ENCODE results near the gene LDLRAD4.

Gene LDLRAD4

DNA sequence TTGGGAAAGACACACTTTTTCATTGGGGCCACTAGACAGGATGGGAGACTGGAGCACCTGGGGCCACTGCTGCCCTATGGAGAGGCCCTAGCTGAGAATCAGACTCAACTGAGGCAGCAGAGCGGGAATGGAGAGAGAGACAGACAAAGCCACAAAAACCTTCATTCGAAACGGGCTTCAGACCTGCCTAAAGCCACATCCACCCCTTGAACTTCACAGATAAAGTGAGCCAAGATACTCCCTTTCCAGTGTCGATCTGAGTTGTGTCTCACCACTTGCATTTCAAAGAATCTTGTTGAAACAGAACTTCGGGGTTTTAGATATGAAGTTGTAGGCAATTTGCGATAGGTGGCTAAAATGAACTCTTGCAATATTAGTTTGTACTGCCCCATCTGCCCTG, 11.3 kb upstream of the LDLRAD4 start:
- H3K9me3 ChIP-seq (ENCODE audit: low read depth, low read length): no peaks in the 10 kb centered on the region
- no peak for TF ChIP-seq POLR2AphosphoS5 (IDR thresholded peaks at IDR 0.05; ENCODE audit: borderline replicate concordance, low read depth, low read length)
- no peak for TF ChIP-seq EZH2 (IDR thresholded peaks at IDR 0.05)
- no peak for TF ChIP-seq FOXP2 (optimal IDR thresholded peaks at IDR 0.05; ENCODE audit: control extremely low read depth, extremely low read length, insufficient read depth)
- H3K36me3 ChIP-seq (ENCODE audit: insufficient read depth, low read length): no peaks in the 10 kb centered on the region
- H3K9ac ChIP-seq (ENCODE audit: insufficient read length): no peak overlapping the region
- H3K4me3 ChIP-seq: no peak overlapping the region
- no peak overlapping the region for H3K27ac ChIP-seq
- no peak for DNase-seq (ENCODE audit: low read depth, low spot score)

DNA sequence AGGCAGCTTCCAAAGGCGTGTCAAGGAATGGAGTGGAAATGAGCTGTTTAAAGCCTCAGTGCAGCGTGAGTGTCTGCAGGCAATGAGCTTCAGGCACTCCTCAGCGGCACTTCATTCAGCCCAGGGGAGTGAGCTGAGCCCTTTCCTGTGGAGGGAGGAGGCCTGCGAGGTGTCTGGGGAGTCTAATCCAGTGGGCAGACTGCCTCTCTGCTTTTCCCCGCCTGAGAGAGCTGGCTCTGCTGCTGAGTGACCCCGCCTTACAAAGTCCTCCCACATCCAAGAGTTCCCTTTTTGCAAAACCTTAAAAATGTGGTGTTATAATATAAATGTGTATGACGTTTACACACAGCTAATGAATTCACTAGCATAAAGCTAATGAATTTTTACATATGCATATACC, 7.0 kb upstream of the LDLRAD4 start:
- Histone ChIP-seq H3K9me3 (ENCODE audit: low read depth, low read length) (no peaks in the 10 kb centered on the region), H3K9ac (ENCODE audit: insufficient read length) (no peak overlapping the region), H3K27ac (no peak overlapping the region), H3K36me3 (ENCODE audit: insufficient read depth, low read length) (no peaks in the 10 kb centered on the region), H3K4me3 (no peak overlapping the region)
- TF ChIP-seq FOXP2 (optimal IDR thresholded peaks at IDR 0.05; ENCODE audit: control extremely low read depth, extremely low read length, insufficient read depth): no peak
- no peak for TF ChIP-seq EZH2 (IDR thresholded peaks at IDR 0.05)
- no peak for TF ChIP-seq POLR2AphosphoS5 (IDR thresholded peaks at IDR 0.05; ENCODE audit: borderline replicate concordance, low read depth, low read length)
- no peak for DNase-seq (ENCODE audit: low read depth, low spot score)

DNA sequence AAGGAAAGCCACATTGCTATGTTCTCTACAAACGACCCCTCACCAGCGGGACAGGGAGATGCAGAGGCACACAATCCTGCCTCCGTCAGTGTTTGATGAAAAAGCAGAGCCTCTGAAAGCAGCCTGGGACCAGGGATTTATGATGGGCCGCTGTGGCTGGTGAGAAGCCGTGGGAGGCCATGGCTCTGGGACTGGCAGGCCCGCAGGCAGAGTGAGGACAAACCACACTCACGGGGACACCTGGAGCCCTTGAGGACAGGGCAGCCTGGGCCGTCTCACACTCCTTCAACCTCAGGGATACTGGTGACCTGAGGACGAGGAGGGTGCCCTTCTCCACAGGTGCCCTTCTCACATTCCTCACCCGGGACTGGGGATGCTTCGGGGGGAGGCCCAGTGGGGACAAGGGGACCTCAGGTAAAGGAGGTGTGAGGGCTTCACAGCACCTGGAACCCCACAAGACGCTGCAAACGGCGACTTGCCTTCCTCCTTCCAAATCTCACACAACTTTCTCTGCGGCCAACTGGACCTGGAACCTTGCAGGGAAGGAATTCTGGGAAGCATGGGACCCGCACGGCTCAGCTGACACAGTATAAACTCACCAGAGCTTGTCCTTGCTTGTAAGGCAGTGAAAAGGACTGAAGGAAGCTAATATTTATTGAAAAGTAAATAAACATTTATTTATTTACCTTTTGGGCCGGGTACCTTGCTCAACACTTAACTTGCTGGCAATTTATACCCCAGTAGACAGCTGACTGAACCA, 5.3 kb upstream of the LDLRAD4 start:
- no peak overlapping the region for H3K27ac ChIP-seq
- DNase-seq (ENCODE audit: low read depth, low spot score): no peak
- H3K9me3 ChIP-seq (ENCODE audit: low read depth, low read length): no peaks in the 10 kb centered on the region
- no peak overlapping the region for H3K4me3 ChIP-seq
- H3K36me3 ChIP-seq (ENCODE audit: insufficient read depth, low read length): no peaks in the 10 kb centered on the region
- no peak for TF ChIP-seq EZH2 (IDR thresholded peaks at IDR 0.05)
- no peak for TF ChIP-seq FOXP2 (optimal IDR thresholded peaks at IDR 0.05; ENCODE audit: control extremely low read depth, extremely low read length, insufficient read depth)
- no peak overlapping the region for H3K9ac ChIP-seq (ENCODE audit: insufficient read length)

DNA sequence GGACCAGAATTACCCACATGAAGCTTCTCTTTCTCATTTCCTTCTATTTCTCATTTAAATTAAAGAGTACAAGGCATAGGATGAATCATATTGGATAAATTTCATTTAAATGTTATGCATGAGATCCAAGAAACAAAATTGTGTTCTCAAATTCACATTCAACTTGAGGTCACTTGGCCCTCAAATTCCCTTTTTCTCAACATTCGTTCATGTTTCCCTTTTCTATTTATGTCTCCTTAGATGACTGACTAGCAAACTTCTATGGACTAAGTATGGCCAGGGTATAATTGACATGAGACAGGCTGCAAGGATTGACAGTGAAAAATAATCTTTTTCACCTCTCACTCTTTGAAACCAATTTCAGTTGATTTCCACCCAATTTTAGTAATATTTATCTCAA, 4.0 kb upstream of the LDLRAD4 start:
- no peak for TF ChIP-seq FOXP2 (optimal IDR thresholded peaks at IDR 0.05; ENCODE audit: control extremely low read depth, extremely low read length, insufficient read depth)
- no peak for TF ChIP-seq POLR2AphosphoS5 (IDR thresholded peaks at IDR 0.05; ENCODE audit: borderline replicate concordance, low read depth, low read length)
- no peak for TF ChIP-seq EZH2 (IDR thresholded peaks at IDR 0.05)
- Histone ChIP-seq H3K4me3 (no peak overlapping the region), H3K9ac (ENCODE audit: insufficient read length) (no peak overlapping the region), H3K27ac (no peak overlapping the region), H3K9me3 (ENCODE audit: low read depth, low read length) (no peaks in the 10 kb centered on the region), H3K36me3 (ENCODE audit: insufficient read depth, low read length) (no peaks in the 10 kb centered on the region)
- DNase-seq (ENCODE audit: low read depth, low spot score): no peak

DNA sequence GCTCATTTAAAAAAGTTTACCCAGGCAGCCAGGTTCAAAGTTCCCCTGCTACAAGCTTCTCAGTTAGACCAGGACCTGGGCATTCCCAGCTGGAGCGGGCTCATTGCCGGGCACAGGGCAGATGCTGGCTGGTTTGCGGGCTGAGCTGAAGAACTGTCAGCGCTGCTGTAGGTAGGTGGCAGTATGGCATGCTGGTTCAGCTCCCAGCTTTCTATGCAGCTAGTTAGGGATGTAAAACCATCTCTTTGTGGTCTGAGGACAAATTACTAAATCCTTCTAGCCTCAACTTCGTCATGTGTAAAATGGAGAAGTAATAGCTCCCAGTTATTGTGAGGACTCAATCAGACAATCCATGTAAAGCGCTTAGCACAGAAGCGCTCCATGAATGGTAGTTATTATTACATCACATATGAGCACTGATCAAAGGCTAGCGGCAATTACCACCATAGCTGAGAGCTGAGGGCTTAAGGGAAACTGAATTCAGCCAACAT, 2.4 kb upstream of the LDLRAD4 start:
- peak overlapping the region; percentile 75 for H3K4me3 ChIP-seq
- no peak overlapping the region for H3K9ac ChIP-seq (ENCODE audit: insufficient read length)
- H3K9me3 ChIP-seq (ENCODE audit: low read depth, low read length): no peaks in the 10 kb centered on the region
- peak; percentile 51 for DNase-seq (ENCODE audit: low read depth, low spot score)
- no peak overlapping the region for H3K27ac ChIP-seq
- no peaks in the 10 kb centered on the region for H3K36me3 ChIP-seq (ENCODE audit: insufficient read depth, low read length)
- TF ChIP-seq EZH2 (IDR thresholded peaks at IDR 0.05): no peak
- no peak for TF ChIP-seq POLR2AphosphoS5 (IDR thresholded peaks at IDR 0.05; ENCODE audit: borderline replicate concordance, low read depth, low read length)
- TF ChIP-seq FOXP2 (optimal IDR thresholded peaks at IDR 0.05; ENCODE audit: control extremely low read depth, extremely low read length, insufficient read depth): no peak

DNA sequence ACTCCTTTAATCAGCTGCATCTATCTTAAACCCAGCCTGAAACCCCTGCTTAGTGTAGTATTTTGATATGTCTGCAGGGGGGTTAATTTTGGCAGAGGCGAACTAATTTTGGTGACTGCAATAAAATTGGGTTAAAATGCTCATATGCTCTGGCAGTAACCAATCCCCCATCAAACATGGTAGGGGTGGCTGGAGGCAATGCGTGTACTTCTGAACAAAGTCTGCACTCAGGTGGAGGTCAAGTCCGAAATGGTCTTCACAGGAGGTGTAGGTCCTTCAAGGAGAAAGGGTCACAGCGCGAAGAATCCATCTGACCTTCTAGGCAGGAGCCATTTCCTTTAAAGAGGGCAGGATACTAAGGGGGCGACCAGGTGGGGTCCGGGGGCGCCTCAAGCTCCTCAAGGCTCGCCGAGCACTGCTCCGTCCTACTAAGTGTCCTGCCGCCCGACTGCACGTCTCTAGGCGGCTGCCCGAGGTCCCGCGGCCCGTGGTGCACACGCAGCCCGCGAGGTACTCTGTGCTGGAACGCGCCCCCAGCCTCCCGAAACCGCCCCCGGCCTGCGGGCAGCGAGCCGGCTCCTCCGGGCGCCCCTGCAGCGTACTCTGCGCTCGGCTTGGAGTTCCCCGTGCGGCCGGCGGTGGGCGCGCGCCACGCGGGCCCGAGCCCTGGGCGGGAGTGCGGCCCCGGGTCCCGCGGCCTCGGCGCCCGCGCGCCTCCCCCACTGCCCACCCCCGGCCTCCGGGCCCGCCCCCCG, 1.7 kb upstream of the LDLRAD4 start:
- TF ChIP-seq POLR2AphosphoS5 (IDR thresholded peaks at IDR 0.05; ENCODE audit: borderline replicate concordance, low read depth, low read length): no peak
- TF ChIP-seq EZH2 (IDR thresholded peaks at IDR 0.05): no peak
- no peak for TF ChIP-seq FOXP2 (optimal IDR thresholded peaks at IDR 0.05; ENCODE audit: control extremely low read depth, extremely low read length, insufficient read depth)
- Histone ChIP-seq H3K27ac (no peak overlapping the region), H3K9me3 (ENCODE audit: low read depth, low read length) (no peaks in the 10 kb centered on the region), H3K4me3 (peak overlapping the region; percentile 83), H3K9ac (ENCODE audit: insufficient read length) (no peak overlapping the region), H3K36me3 (ENCODE audit: insufficient read depth, low read length) (no peaks in the 10 kb centered on the region)
- no peak for DNase-seq (ENCODE audit: low read depth, low spot score)

DNA sequence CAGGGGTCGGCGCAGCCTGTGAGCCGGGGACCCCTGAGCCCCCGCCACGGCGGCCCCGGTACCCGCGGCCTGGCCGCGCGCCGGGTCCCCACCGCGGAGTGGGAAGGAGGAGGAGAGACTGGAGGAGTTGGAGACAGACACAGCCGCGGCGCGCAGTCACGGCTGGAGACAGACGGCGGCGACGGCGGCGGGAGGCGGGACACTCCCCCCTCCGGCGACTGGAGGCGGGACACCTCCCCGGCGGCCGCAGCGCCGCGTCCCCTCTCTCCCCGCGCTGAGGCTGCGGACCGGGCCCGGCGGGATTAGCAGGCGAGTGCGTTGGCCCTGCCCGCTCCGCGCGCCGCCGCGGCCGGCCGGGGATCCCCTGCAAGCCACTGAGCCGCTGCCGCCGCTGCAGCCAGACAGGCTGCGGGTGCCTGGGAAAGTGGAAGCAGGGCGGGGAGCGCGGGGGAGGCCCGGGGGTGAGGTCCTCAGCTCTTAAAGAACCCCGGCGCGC, 1.0 kb upstream of the LDLRAD4 start:
- Histone ChIP-seq H3K9me3 (ENCODE audit: low read depth, low read length) (no peaks in the 10 kb centered on the region), H3K4me3 (peak overlapping the region; percentile 83), H3K9ac (ENCODE audit: insufficient read length) (no peak overlapping the region), H3K27ac (no peak overlapping the region), H3K36me3 (ENCODE audit: insufficient read depth, low read length) (no peaks in the 10 kb centered on the region)
- no peak for DNase-seq (ENCODE audit: low read depth, low spot score)
- TF ChIP-seq FOXP2 (optimal IDR thresholded peaks at IDR 0.05; ENCODE audit: control extremely low read depth, extremely low read length, insufficient read depth): no peak
- TF ChIP-seq POLR2AphosphoS5 (IDR thresholded peaks at IDR 0.05; ENCODE audit: borderline replicate concordance, low read depth, low read length): no peak
- no peak for TF ChIP-seq EZH2 (IDR thresholded peaks at IDR 0.05)

DNA sequence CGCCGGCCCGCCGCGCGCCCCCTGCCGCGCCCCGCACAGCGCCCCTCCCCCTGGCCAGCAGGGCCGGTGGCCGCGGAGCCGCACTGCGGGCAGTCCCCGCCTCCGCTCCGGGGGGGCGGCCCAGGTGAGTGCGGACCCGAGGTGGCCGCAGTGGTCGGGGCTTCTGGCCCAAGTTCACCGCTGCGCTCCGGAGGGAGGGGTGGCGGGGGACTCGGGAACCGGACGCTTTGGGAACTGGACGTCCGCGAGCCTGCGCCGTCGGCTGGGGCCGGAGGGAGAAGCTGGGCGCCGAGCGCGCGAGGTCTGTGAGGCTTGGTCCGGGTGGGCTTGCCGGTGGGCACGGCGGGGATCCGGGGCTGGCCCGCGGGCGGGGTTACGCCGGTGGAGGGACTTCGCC, 591 bp upstream of the LDLRAD4 start:
- no peak for DNase-seq (ENCODE audit: low read depth, low spot score)
- Histone ChIP-seq H3K9ac (ENCODE audit: insufficient read length) (peak overlapping the region; percentile 37), H3K4me3 (peak overlapping the region; percentile 83), H3K36me3 (ENCODE audit: insufficient read depth, low read length) (no peaks in the 10 kb centered on the region), H3K27ac (no peak overlapping the region), H3K9me3 (ENCODE audit: low read depth, low read length) (no peaks in the 10 kb centered on the region)
- no peak for TF ChIP-seq EZH2 (IDR thresholded peaks at IDR 0.05)
- no peak for TF ChIP-seq POLR2AphosphoS5 (IDR thresholded peaks at IDR 0.05; ENCODE audit: borderline replicate concordance, low read depth, low read length)
- no peak for TF ChIP-seq FOXP2 (optimal IDR thresholded peaks at IDR 0.05; ENCODE audit: control extremely low read depth, extremely low read length, insufficient read depth)

All from SK-N-MC (cell line).